NCI-H2107 treated with DMSO at 0.1 percent for 48 hours (cell line): ENCODE data around the gene FARS2.

Experiments
- DNase-seq: peaks from one replicate; lab custom pipeline; 2025; ENCODE audit not compliant: unreplicated experiment; lab: John Stamatoyannopoulos, UW

FARS2 gene

GRCh38 chr6:5710516-5710915 lies 449.2 kb downstream of the FARS2 start:
- DNase-seq, result no peak

- no peak for DNase-seq
Measured at GRCh38 chr6:5710936-5711335, 449.6 kb downstream of the FARS2 start.

GRCh38 chr6:5712349-5713215 lies 451.3 kb downstream of the FARS2 start:
- DNase-seq, result no peak

- no peak for DNase-seq
Measured at GRCh38 chr6:5713519-5713918, 452.2 kb downstream of the FARS2 start.

- DNase-seq, result no peak
Measured at GRCh38 chr6:5718231-5718947, 457.1 kb downstream of the FARS2 start.

- DNase-seq, result no peak
Measured at GRCh38 chr6:5723841-5724691, 462.8 kb downstream of the FARS2 start.

- DNase-seq, result no peak
Measured at GRCh38 chr6:5724911-5725310, 463.6 kb downstream of the FARS2 start.

- no peak for DNase-seq
Measured at GRCh38 chr6:5726976-5727718, 465.8 kb downstream of the FARS2 start.

GRCh38 chr6:5728351-5729079 lies 467.2 kb downstream of the FARS2 start:
- no peak for DNase-seq

- DNase-seq, result peak; percentile 60
Measured at GRCh38 chr6:5729080-5729434, 467.7 kb downstream of the FARS2 start.

- no peak for DNase-seq
Measured at GRCh38 chr6:5729813-5730517, 468.7 kb downstream of the FARS2 start.

GRCh38 chr6:5730585-5731263 lies 469.4 kb downstream of the FARS2 start:
- DNase-seq, result no peak

- DNase-seq, result no peak
Measured at GRCh38 chr6:5731435-5731834, 470.1 kb downstream of the FARS2 start.

- no peak for DNase-seq
Measured at GRCh38 chr6:5732496-5732895, 471.2 kb downstream of the FARS2 start.

- no peak for DNase-seq
Measured at GRCh38 chr6:5736016-5736738, 474.9 kb downstream of the FARS2 start.

- DNase-seq, result no peak
Measured at GRCh38 chr6:5737460-5737859, 476.1 kb downstream of the FARS2 start.

GRCh38 chr6:5738211-5738610 lies 476.9 kb downstream of the FARS2 start:
- no peak for DNase-seq

- DNase-seq, result no peak
Measured at GRCh38 chr6:5744497-5744896, 483.2 kb downstream of the FARS2 start.
